ENCODE measurements around the gene TNP2. TPM values are rescaled to one million over a fixed set of nuclear protein-coding genes. Genes with fewer than 3 reads are reported as not detected.
A peak's percentile ranks its signal among the peaks of the same experiment; 100 is the strongest.
"Not testable (repeated sequence)": the region's sequence is repeated elsewhere in the genome, so short reads cannot be mapped to it uniquely, and the experiment has no call there.

TNP2 gene
- total RNA-seq, 2 experiments from 2014 or later, result not detected

DNA sequence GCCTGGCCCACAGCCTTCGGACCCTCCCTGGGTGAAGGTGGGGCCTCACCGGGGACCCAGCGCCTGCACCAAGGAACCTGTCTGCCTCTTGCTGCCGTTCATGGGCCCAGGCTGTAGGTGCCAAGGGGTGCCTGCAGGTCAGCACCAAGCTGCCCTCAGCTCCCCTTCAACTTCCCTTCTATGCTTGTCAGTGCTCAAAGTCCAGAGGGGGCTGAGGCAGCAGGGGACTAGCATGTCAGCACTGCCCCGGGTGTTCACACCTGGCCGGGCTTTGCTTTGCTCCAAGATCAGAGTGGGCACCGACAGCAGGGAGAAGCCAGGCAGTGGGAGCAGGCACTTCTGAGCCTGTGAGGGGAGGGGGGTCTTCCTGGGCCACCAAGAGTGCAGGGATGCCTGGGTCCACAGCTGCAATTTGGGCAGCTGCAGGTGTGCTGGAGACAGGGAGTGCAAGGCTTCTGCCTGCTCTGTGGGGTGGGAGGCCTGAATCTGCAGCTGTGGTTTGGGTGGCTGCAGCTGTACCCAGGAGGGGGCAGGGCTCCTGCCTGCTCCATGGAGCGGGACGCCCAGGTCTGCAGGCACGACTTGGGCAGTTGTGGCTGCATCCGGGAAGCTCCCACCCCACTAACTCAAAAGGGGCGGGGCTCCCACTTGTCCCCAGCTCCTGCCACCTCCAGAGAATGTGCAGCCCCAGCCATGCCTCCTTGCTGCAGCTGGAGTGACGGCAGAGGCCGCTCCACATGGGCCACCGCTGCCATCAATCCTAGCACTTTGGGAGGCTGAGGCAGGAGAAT is 39.6 kb upstream of the TNP2 start:
- CTCF ChIA-PET, result interaction anchor here (1.0 kb wide), 1 partner anchor 48 kb away, joined by 3 read pairs; no protein-coding TSS in a partner anchor
- Mint-ChIP-seq H3K4me3 (no peak overlapping the region), H3K9me3 (no peaks in the 10 kb centered on the region), H3K4me1 (ENCODE audit: low read depth) (peaks cover 45% of the 10 kb centered on the region), H3K36me3 (no peaks in the 10 kb centered on the region), H3K27me3 (no peaks in the 10 kb centered on the region), H3K27ac (no peak overlapping the region)
- intact Hi-C loops (cut with micrococcal nuclease), result no loop called here
- POLR2A ChIA-PET, result no interaction called here
- no peak for DNase-seq

GRCh38 chr16:11307639-11308492 is 38.7 kb upstream of the TNP2 start:
- DNase-seq, result no peak
- Mint-ChIP-seq H3K36me3 (no peaks in the 10 kb centered on the region), H3K27ac (no peak overlapping the region), H3K4me1 (ENCODE audit: low read depth) (peaks cover 37% of the 10 kb centered on the region), H3K4me3 (no peak overlapping the region), H3K27me3 (no peaks in the 10 kb centered on the region), H3K9me3 (no peaks in the 10 kb centered on the region)
- ChIA-PET CTCF (no interaction called here), POLR2A (interaction anchor here (0.8 kb wide), 1 partner anchor 47 kb away, joined by 3 read pairs; no protein-coding TSS in a partner anchor)
- intact Hi-C loops (cut with micrococcal nuclease), result no loop called here

- intact Hi-C loops (cut with micrococcal nuclease), result no loop called here
- no peaks in the 10 kb centered on the region for H3K36me3 Mint-ChIP-seq
- no peak overlapping the region for H3K27ac Mint-ChIP-seq
- no peaks in the 10 kb centered on the region for H3K9me3 Mint-ChIP-seq
- no peaks in the 10 kb centered on the region for H3K27me3 Mint-ChIP-seq
- H3K4me1 Mint-ChIP-seq (ENCODE audit: low read depth), result peaks cover 30% of the 10 kb centered on the region
- ChIA-PET POLR2A (interaction anchor here (0.8 kb wide), 1 partner anchor 48 kb away, joined by 3 read pairs; no protein-coding TSS in a partner anchor), CTCF (no interaction called here)
- H3K4me3 Mint-ChIP-seq, result no peak overlapping the region
- peak; percentile 58 for DNase-seq
Observed at GRCh38 chr16:11306997-11307638, 38.0 kb upstream of the TNP2 start.

GRCh38 chr16:11306381-11306780 is 37.3 kb upstream of the TNP2 start:
- no peaks in the 10 kb centered on the region for H3K27me3 Mint-ChIP-seq
- peaks cover 24% of the 10 kb centered on the region for H3K4me1 Mint-ChIP-seq (ENCODE audit: low read depth)
- intact Hi-C loops (cut with micrococcal nuclease), result no loop called here
- no peak for DNase-seq
- H3K27ac Mint-ChIP-seq, result no peak overlapping the region
- POLR2A ChIA-PET, result no interaction called here
- CTCF ChIA-PET, result no interaction called here
- no peak overlapping the region for H3K4me3 Mint-ChIP-seq
- H3K36me3 Mint-ChIP-seq, result no peaks in the 10 kb centered on the region
- no peaks in the 10 kb centered on the region for H3K9me3 Mint-ChIP-seq

GRCh38 chr16:11303405-11304138 is 34.4 kb upstream of the TNP2 start:
- H3K27ac Mint-ChIP-seq, result no peak overlapping the region
- no peaks in the 10 kb centered on the region for H3K27me3 Mint-ChIP-seq
- DNase-seq, result no peak
- ChIA-PET CTCF (no interaction called here), POLR2A (no interaction called here)
- H3K4me3 Mint-ChIP-seq, result no peak overlapping the region
- no peaks in the 10 kb centered on the region for H3K9me3 Mint-ChIP-seq
- intact Hi-C loops (cut with micrococcal nuclease), result no loop called here
- peaks cover 6% of the 10 kb centered on the region for H3K4me1 Mint-ChIP-seq (ENCODE audit: low read depth)
- no peaks in the 10 kb centered on the region for H3K36me3 Mint-ChIP-seq

DNA sequence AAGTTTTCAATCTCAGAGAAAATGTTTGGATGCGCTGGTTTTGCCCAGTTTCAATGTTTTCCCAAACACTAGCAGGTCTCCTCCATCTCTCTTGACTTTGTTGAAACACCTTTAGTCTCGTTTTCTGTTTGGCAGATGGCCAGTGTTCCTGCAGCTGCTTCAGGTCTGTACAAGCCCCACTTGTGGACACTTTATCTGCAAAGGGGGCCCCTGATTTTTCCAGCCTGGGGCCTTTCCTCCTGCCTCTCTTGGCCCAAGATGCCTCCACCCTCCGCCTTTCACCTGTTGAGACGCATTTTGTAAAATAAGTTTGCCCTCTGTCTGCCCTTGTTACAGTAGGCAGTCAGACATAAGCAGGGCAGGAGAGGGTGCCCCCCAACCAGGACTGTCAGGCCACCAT is 33.9 kb upstream of the TNP2 start:
- Mint-ChIP-seq H3K4me3 (no peak overlapping the region), H3K36me3 (no peaks in the 10 kb centered on the region), H3K27ac (no peak overlapping the region), H3K4me1 (ENCODE audit: low read depth) (peaks cover 6% of the 10 kb centered on the region), H3K27me3 (no peaks in the 10 kb centered on the region), H3K9me3 (no peaks in the 10 kb centered on the region)
- intact Hi-C loops (cut with micrococcal nuclease), result no loop called here
- DNase-seq, result no peak
- CTCF ChIA-PET, result no interaction called here
- POLR2A ChIA-PET, result no interaction called here

GRCh38 chr16:11301645-11302501 is 32.7 kb upstream of the TNP2 start:
- no peak overlapping the region for H3K27ac Mint-ChIP-seq
- H3K9me3 Mint-ChIP-seq, result no peaks in the 10 kb centered on the region
- intact Hi-C loops (cut with micrococcal nuclease), result no loop called here
- POLR2A ChIA-PET, result interaction anchor here (0.9 kb wide), 1 partner anchor 39 kb away, joined by 3 read pairs; no protein-coding TSS in a partner anchor
- no peak for DNase-seq
- H3K27me3 Mint-ChIP-seq, result no peaks in the 10 kb centered on the region
- CTCF ChIA-PET, result no interaction called here
- peaks cover 11% of the 10 kb centered on the region for H3K4me1 Mint-ChIP-seq (ENCODE audit: low read depth)
- H3K36me3 Mint-ChIP-seq, result no peaks in the 10 kb centered on the region
- H3K4me3 Mint-ChIP-seq, result no peak overlapping the region

DNA sequence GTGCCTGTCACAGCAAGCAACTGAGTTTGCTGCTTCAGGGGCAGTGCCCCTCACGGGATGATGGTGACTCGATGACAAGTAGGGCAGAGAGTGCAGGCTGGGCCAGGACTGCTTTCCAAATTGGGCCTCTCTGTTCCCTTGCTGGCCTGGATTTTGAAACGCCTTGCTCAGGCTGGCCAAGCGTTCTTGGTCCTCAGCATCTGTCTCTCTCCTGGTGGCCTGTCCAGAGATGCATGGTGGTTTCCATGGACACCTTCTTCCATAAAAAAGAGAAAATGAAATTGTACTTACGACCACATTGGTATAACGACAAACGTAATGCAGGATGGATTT is 31.4 kb upstream of the TNP2 start:
- Mint-ChIP-seq H3K9me3 (no peaks in the 10 kb centered on the region), H3K27me3 (no peaks in the 10 kb centered on the region), H3K27ac (no peak overlapping the region), H3K36me3 (no peaks in the 10 kb centered on the region), H3K4me3 (no peak overlapping the region), H3K4me1 (ENCODE audit: low read depth) (peaks cover 18% of the 10 kb centered on the region)
- ChIA-PET POLR2A (no interaction called here), CTCF (interaction anchor here (0.8 kb wide), 1 partner anchor 317 kb away, joined by 3 read pairs; no protein-coding TSS in a partner anchor)
- intact Hi-C loops (cut with micrococcal nuclease), result no loop called here
- no peak for DNase-seq

DNA sequence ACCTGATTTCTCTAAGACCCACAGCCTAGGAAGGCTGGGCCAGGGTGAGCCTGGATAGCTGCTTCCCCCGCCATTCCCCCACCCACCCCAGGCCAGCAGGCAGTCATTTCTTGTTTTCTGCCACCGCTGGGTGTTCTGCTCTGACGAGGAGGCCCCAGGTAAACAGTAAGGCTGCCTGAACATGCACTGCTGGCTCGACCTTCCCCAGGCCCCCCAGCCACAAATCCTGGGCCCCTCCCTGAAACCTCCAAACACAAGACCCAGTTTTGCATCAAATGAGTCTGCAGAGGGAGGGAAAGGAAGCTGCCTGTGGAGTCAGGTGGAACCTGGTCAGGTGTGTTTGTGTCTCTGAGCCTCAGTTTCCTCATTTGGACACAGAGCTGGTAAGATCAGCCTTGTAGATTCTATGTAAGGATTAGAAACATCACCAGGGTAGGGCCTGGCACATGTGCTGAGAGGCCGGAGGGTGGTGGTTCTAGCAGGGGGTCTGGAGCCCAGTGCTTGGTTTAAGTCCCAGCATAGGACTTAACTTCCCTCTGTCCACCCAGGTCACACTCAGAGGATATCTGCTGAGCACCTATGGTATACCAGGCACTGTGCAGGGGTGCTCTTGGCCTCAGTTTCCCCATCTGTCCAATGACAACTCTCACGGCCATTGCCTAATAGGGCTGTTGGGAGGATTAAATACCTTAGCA is 30.9 kb upstream of the TNP2 start:
- POLR2A ChIA-PET, result no interaction called here
- intact Hi-C loops (cut with micrococcal nuclease), result loop anchor here (5.0 kb wide), 1 partner anchor 38 kb away; no protein-coding TSS in a partner anchor
- Mint-ChIP-seq H3K4me1 (ENCODE audit: low read depth) (peaks cover 18% of the 10 kb centered on the region), H3K36me3 (no peaks in the 10 kb centered on the region), H3K27me3 (no peaks in the 10 kb centered on the region), H3K27ac (no peak overlapping the region), H3K4me3 (no peak overlapping the region), H3K9me3 (no peaks in the 10 kb centered on the region)
- no peak for DNase-seq
- CTCF ChIA-PET, result interaction anchor here (3.3 kb wide), 1 partner anchor 336 kb away, joined by 11 read pairs; no protein-coding TSS in a partner anchor

- H3K36me3 Mint-ChIP-seq, H3K4me3 Mint-ChIP-seq, DNase-seq, H3K27ac Mint-ChIP-seq, H3K9me3 Mint-ChIP-seq, H3K27me3 Mint-ChIP-seq: not testable (repeated sequence)
- ChIA-PET CTCF (interaction anchor here (3.3 kb wide), 1 partner anchor 335 kb away, joined by 11 read pairs; no protein-coding TSS in a partner anchor), POLR2A (interaction anchor here (1.7 kb wide), 1 partner anchor 43 kb away, joined by 5 read pairs; the partner anchor contains the start of gene SOCS1)
- intact Hi-C loops (cut with micrococcal nuclease), result loop anchor here (5.0 kb wide), 1 partner anchor 37 kb away; no protein-coding TSS in a partner anchor
- peaks cover 18% of the 10 kb centered on the region for H3K4me1 Mint-ChIP-seq (ENCODE audit: low read depth)
Observed at GRCh38 chr16:11298950-11299547, 29.9 kb upstream of the TNP2 start.
